Nephron progenitor cell (in vitro differentiated cells): ENCODE data around the gene BAHCC1.

Experiments used
- DNase-seq: peaks from one replicate; pipeline ENCODE4 v3.0.0; 2021
- H3K27ac Mint-ChIP-seq: 2 replicates; pipeline ENCODE4 v1.8.0; 2021; ENCODE audit warnings: mild to moderate bottlenecking, moderate library complexity, mixed read lengths
- H3K27me3 Mint-ChIP-seq: 2 replicates; pipeline ENCODE4 v1.8.0; 2021; ENCODE audit warnings: mild to moderate bottlenecking, low read depth, mixed read lengths; ENCODE audit not compliant: poor library complexity
- H3K36me3 Mint-ChIP-seq: 2 replicates; pipeline ENCODE4 v1.8.0; 2021; ENCODE audit warnings: low read depth, mixed read lengths
- H3K4me1 Mint-ChIP-seq: 2 replicates; pipeline ENCODE4 v1.8.0; 2021; ENCODE audit warnings: mixed read lengths
- H3K4me3 Mint-ChIP-seq: 2 replicates; pipeline ENCODE4 v1.8.0; 2021; ENCODE audit warnings: mild to moderate bottlenecking, moderate library complexity, mixed read lengths
- H3K9me3 Mint-ChIP-seq: 2 replicates; pipeline ENCODE4 v1.8.0; 2021; ENCODE audit warnings: mild to moderate bottlenecking, moderate library complexity, mixed read lengths
- CTCF ChIP-seq: fragments of 200-600 bp; sonication (generic); IDR thresholded peaks from 2 replicates; pipeline ENCODE4 v1.5.0; 2021; ENCODE audit warnings: antibody characterized with exemption

BAHCC1 gene

GRCh38 chr17:81459224-81459623, 64.0 kb downstream of the BAHCC1 start:
- peaks cover 3% of the 10 kb centered on the region for H3K27me3 Mint-ChIP-seq
- no peak overlapping the region for H3K4me3 Mint-ChIP-seq
- TF ChIP-seq CTCF: no peak
- peaks cover 19% of the 10 kb centered on the region for H3K36me3 Mint-ChIP-seq
- no peak overlapping the region for H3K27ac Mint-ChIP-seq
- H3K9me3 Mint-ChIP-seq: no peaks in the 10 kb centered on the region
- DNase-seq: no peak
- peaks cover 18% of the 10 kb centered on the region for H3K4me1 Mint-ChIP-seq

GRCh38 chr17:81459864-81460263, 64.6 kb downstream of the BAHCC1 start:
- no peak for DNase-seq
- Mint-ChIP-seq H3K36me3 (peaks cover 22% of the 10 kb centered on the region), H3K4me3 (no peak overlapping the region), H3K9me3 (no peaks in the 10 kb centered on the region), H3K4me1 (peaks cover 22% of the 10 kb centered on the region), H3K27me3 (peaks cover 5% of the 10 kb centered on the region), H3K27ac (no peak overlapping the region)
- no peak for TF ChIP-seq CTCF

- Mint-ChIP-seq H3K9me3 (no peaks in the 10 kb centered on the region), H3K4me3 (no peak overlapping the region), H3K4me1 (peaks cover 26% of the 10 kb centered on the region), H3K27ac (no peak overlapping the region), H3K36me3 (peaks cover 25% of the 10 kb centered on the region), H3K27me3 (peaks cover 5% of the 10 kb centered on the region)
- no peak for DNase-seq
- no peak for TF ChIP-seq CTCF
Measured at GRCh38 chr17:81460856-81461460, 65.7 kb downstream of the BAHCC1 start.

GRCh38 chr17:81461607-81462500, 66.6 kb downstream of the BAHCC1 start:
- Mint-ChIP-seq H3K4me3 (no peak overlapping the region), H3K27me3 (peaks cover 5% of the 10 kb centered on the region), H3K4me1 (peaks cover 29% of the 10 kb centered on the region), H3K9me3 (no peaks in the 10 kb centered on the region), H3K27ac (no peak overlapping the region), H3K36me3 (peaks cover 31% of the 10 kb centered on the region)
- no peak for TF ChIP-seq CTCF
- DNase-seq: no peak

- peaks cover 5% of the 10 kb centered on the region for H3K27me3 Mint-ChIP-seq
- peaks cover 27% of the 10 kb centered on the region for H3K36me3 Mint-ChIP-seq
- no peak overlapping the region for H3K4me3 Mint-ChIP-seq
- peaks cover 24% of the 10 kb centered on the region for H3K4me1 Mint-ChIP-seq
- peak overlapping the region; percentile 57 for H3K27ac Mint-ChIP-seq
- no peaks in the 10 kb centered on the region for H3K9me3 Mint-ChIP-seq
- TF ChIP-seq CTCF: no peak
- no peak for DNase-seq
Measured at GRCh38 chr17:81462506-81463125, 67.4 kb downstream of the BAHCC1 start.
